HFF-Myc (cell line): ENCODE data around the gene TRAP1.

ENCODE experiments used
- DNase-seq: peaks from one replicate; pipeline ENCODE4 v3.0.0-alpha.2; 2011; ENCODE audit warnings: low read depth; ENCODE audit errors: extremely low read depth
- H3K4me3 ChIP-seq: replicated peaks from 2 replicates; pipeline ENCODE4 v1.5.1; 2011; ENCODE audit warnings: low read depth, mild to moderate bottlenecking, control low read depth, low read length
- TF ChIP-seq, protein P1 (sequence below): IDR thresholded peaks from 2 replicates; pipeline ENCODE4 v1.5.1; 2012; ENCODE audit warnings: mild to moderate bottlenecking, low read depth, low read length, control low read depth; ENCODE audit errors: missing control alignments

The TRAP1 gene

DNA sequence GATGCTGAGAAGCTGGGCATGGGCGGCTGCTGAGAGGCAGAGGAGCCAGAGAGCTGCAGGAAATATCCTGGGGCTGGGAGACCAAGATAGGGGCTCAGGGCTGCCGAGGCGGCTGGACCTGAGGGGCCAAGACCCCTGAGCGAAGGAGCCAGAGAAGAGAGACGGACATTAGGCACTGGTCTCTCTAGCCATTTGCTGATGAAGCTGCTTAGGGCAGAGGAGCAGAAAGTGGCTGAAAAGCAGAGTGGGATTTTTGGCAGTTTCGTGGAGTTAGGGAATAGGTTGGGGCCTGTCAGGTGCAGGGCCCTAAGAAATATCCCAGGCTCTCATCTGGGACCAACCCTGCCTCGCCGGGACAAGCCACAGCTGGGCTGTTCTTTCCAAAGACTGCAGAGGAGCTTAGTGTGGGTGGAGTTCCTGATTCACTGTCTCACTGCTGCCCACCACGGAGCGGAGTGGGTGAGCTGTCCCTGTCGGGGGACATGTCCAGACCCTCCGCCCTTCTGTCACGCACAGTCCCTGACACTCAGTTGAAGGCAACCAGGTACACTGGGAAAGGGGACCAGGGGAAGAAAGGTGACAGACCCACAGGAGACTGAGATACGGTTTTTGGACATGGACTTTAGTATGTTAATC is 74.1 kb downstream of the TRAP1 start:
- DNase-seq = no peak
- no peak overlapping the region for H3K4me3 ChIP-seq
- TF ChIP-seq, protein P1, sequence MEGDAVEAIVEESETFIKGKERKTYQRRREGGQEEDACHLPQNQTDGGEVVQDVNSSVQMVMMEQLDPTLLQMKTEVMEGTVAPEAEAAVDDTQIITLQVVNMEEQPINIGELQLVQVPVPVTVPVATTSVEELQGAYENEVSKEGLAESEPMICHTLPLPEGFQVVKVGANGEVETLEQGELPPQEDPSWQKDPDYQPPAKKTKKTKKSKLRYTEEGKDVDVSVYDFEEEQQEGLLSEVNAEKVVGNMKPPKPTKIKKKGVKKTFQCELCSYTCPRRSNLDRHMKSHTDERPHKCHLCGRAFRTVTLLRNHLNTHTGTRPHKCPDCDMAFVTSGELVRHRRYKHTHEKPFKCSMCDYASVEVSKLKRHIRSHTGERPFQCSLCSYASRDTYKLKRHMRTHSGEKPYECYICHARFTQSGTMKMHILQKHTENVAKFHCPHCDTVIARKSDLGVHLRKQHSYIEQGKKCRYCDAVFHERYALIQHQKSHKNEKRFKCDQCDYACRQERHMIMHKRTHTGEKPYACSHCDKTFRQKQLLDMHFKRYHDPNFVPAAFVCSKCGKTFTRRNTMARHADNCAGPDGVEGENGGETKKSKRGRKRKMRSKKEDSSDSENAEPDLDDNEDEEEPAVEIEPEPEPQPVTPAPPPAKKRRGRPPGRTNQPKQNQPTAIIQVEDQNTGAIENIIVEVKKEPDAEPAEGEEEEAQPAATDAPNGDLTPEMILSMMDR = no peak

DNA sequence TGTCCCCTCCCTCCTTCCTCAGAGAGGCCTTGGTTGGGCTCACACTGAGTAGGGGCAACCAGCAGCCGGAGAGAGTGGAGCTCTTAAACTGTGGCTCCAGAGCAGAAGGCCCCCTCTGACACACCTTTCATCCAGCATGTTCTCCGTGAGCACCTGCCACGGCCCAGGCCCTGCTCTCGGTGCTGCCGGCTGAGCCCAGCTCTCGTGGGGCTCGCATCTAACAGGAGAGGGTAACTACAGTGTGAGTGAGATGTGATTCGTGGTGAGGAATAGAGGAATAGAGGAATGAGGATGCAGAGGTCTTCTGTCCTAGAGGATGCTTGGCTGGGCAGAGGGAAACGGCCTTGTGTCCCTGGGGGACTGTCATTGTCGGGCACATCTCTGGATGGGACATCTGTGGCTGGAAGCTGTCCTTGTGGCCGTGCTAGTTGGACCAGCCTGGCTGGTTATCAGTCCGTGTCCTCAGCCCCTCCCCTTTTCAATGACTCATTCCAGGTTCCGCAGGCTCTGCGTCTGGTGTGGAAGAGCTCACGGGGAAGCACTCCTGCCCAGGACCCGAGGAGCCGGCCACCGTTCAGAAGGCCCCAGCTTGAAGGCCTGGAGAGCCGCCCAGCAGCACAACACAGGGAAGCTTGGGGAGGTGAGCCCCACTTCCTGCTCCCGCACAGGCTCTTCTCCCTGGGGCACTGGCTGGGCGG is 74.8 kb downstream of the TRAP1 start:
- TF ChIP-seq, protein P1 = no peak
- no peak for DNase-seq
- no peak overlapping the region for H3K4me3 ChIP-seq

DNA sequence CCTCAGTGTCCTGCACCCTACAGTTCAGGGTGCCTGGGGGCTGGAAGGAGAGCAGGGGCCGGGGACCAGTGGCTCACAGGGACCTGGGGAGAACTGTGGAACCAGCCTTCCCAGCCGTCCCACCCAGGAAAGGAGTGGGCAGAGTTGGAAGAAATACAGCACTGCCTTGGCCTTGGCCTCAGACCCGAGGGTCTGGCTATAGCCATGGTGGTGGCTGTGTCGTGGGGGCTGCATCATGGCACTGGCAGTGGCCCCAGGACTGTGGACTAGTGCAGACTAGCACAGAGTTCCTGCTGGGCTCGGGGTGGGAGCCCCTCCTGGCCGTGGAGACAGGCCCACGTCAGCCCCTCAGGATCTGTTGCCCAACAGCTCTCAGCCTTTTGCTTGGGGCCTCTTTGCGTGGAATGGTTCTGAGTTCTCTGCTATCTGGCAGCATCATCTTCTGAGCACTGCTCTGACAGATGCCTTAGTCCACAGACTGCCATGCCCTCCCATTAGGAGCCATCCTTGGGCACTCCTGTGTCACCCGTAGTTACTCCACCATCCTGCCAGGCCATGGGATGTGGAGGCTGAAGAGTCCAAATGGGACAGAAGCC is 75.4 kb downstream of the TRAP1 start:
- no peak overlapping the region for H3K4me3 ChIP-seq
- TF ChIP-seq, protein P1 = no peak
- no peak for DNase-seq

DNA sequence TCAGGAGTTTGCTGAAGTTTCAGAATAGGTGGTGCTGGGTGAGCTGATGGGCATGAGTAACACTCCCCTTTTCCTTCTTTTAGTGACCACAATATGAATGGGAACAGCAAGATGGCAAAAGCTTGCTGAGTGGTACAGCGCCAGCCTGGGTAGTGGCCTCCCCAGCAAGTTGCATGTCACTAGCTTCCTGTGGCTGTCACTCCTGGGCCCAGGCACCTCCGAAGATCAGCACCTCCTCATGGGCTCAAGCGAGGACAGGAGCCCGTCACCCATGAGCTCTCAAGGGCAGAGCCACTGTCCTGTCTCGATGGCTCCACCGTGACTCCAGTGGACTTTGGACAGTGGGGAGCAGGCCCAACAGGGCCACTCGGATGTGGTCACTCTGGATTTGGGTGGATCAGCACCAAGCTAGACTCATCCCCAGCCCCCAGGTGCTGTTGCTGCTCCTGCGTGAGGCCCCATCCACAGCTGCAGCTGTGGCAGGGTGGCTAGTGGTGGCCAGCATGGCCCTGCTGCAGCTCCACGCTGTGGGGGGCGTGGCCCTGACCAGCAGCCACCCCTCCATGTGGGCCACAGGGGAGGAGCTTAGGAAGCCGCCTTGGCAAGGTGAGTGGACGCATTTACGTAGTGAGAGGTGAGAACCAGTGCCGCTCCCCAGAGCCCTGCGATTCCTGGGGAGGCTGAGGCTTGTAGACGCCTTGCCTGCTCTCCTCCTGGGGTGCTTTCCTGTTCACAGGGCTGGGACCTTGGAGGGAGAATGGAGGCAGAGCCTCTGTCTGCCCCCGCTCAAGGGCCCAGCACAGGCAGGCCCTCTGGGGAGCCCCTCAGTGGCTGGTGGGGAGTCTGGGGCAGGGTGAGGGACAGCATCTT is 76.5 kb downstream of the TRAP1 start:
- H3K4me3 ChIP-seq = no peak overlapping the region
- no peak for DNase-seq
- TF ChIP-seq, protein P1 = no peak

DNA sequence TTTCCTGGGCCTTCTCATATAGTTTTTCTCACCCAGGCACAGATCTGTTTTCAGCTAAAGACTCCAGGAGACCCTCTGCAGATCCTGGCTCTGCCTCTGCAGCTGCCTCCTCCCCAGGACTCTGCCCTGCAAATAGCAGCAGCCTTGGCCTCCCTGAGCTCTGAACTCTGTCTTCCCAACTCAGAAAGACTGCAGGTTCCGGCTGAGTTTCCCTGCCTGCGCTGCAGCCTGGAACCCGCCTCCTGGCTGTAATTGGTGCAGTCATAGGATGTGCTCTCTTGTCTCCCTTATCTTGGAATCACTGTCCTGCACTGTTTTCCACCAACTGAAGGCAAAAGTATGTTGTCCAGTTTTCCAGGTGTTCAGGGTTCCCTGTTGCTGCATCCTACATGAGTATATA is 77.1 kb downstream of the TRAP1 start:
- TF ChIP-seq, protein P1 = no peak
- no peak for DNase-seq
- no peak overlapping the region for H3K4me3 ChIP-seq

DNA sequence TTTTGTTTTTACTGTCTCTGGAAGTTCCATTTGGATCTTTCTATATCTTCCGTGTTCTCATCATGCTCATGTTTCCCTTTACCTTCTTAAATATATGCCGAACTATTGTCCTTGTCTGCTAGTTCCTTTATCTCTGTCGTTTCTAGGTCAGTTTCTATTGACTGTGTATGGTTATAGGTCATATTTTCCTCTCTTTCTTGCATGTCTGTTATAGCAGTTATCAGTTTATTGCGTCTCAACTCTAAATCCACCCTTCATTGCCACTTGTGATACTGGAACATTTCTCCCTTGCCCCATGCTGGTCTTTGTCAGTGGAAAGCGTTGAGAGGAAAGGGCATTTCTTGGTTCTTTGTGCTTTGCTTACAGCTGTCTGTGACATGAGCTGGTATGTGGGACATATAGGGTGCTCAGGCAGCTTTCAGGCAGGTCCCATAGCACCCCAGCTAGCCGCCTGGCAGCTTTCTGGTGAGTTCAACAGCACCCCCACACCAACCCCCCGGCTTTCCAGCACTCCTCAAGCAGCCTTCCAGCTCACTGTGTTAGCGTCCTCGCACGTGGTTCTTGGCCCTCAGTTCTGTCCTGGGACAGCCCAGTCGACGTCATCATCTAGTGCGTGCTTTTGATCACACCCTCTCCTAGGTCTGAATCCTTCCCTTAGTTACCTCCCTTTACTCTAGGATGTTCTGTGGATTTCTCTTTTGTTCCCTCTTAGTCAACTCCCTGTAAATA is 78.2 kb downstream of the TRAP1 start:
- H3K4me3 ChIP-seq = no peak overlapping the region
- TF ChIP-seq, protein P1 = no peak
- DNase-seq = no peak
